Adipocyte (in vitro differentiated cells): ENCODE data around the gene ATP8A1.
"Not testable (repeated sequence)": the region's sequence is repeated elsewhere in the genome, so short reads cannot be mapped to it uniquely, and the experiment has no call there.

Experiments used
- DNase-seq: peaks from one replicate; pipeline ENCODE4 v3.0.0-alpha.2; 2015; ENCODE audit warnings: low read depth
- H3K27me3 ChIP-seq: replicated peaks from 2 replicates; pipeline ENCODE4 v1.7.0; 2013; ENCODE audit warnings: mild to moderate bottlenecking, low read length, moderate library complexity; ENCODE audit not compliant: control insufficient read depth, insufficient read depth
- H3K36me3 ChIP-seq: 2 replicates; pipeline ENCODE4 v1.7.0; 2013; ENCODE audit warnings: low read length, mild to moderate bottlenecking, moderate library complexity; ENCODE audit not compliant: control insufficient read depth, insufficient read depth, severe bottlenecking
- H3K4me1 ChIP-seq: 2 replicates; pipeline ENCODE4 v1.7.0; 2013; ENCODE audit warnings: mild to moderate bottlenecking, low read length, moderate library complexity; ENCODE audit not compliant: control insufficient read depth, insufficient read depth
- H3K4me3 ChIP-seq: 2 replicates; pipeline ENCODE4 v1.7.0; 2013; ENCODE audit warnings: mild to moderate bottlenecking, low read length, moderate library complexity
- H3K9ac ChIP-seq: 2 replicates; pipeline ENCODE4 v1.7.0; 2013; ENCODE audit warnings: mild to moderate bottlenecking, low read length, moderate library complexity
- H3K9me3 ChIP-seq: 2 replicates; pipeline ENCODE4 v1.7.0; 2013; ENCODE audit warnings: mild to moderate bottlenecking, low read length, moderate library complexity; ENCODE audit not compliant: control insufficient read depth

ATP8A1 gene

DNA sequence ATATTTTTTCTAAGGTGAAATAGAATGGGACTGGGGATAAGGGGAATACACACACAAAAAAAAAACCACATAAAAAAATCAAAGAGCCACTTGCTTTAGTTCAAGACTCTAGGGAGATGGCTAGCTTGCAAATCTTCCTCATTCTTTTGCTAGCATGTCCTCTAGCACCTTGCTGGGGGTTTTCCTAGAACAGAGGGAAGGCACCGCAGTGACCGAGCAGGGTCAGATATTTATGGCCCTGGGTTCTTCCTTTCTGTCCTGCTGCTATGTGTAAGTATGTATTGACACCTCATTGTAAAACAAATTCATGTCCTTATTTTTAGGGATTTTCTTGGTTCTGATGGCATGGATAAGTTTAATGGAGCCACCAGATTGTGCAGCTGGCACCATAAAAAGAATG, 178.4 kb downstream of the ATP8A1 start:
- DNase-seq, result no peak
- no peaks in the 10 kb centered on the region for H3K9me3 ChIP-seq
- no peak overlapping the region for H3K9ac ChIP-seq
- H3K4me3 ChIP-seq, result no peak overlapping the region
- H3K36me3 ChIP-seq, result no peaks in the 10 kb centered on the region
- H3K4me1 ChIP-seq, result peaks cover 12% of the 10 kb centered on the region
- no peaks in the 10 kb centered on the region for H3K27me3 ChIP-seq

DNA sequence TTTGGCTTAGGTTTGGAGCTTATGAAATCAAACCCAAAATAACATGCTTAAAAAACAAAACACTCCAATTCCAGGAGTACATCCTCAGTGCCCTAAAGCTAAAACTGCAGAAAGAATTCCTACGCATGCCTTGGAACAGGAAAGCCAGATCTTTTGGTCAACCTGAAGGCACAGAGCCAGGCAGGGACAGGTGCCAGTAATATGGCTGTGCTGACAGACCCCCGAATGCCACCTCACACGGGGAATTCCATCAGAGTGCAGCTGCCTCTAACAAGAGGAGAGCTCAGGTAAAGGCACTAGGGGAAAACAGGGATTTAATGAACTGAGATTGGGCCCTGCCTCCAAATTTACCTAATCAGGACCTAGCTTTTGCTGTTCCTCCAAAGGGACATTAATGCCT, 182.5 kb downstream of the ATP8A1 start:
- H3K27me3 ChIP-seq, result no peaks in the 10 kb centered on the region
- no peak for DNase-seq
- no peak overlapping the region for H3K4me3 ChIP-seq
- no peaks in the 10 kb centered on the region for H3K36me3 ChIP-seq
- no peaks in the 10 kb centered on the region for H3K9me3 ChIP-seq
- no peak overlapping the region for H3K9ac ChIP-seq
- no peaks in the 10 kb centered on the region for H3K4me1 ChIP-seq

DNA sequence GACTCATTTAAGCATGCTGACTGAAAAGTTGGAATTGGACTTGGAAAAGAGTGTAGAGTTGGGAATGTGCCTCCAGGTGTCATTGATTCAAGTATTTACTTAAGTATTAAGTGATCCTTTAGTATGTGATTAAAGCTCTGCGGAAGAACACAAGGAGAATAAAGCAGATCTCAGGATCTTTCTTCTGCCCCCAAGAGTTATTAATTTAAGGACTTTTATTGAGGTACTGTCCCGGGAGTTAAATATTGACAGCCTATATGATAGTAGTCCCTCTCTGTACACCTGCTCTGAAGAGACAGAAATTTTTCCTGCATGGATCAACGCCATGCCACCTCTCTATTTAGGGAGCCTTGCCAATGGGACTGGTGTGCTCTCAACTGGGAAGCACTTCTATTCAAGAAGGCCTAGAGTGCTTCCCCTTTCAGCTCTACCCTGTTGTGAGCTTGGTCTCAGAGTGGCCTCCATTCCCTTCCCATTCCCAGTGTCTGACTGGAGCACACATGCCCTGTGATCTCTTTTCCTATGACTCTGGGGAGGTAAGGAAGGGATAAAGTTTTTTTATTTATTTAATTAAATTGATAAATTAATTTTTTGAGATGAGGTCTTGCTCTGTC, 183.7 kb downstream of the ATP8A1 start:
- no peaks in the 10 kb centered on the region for H3K9me3 ChIP-seq
- no peak overlapping the region for H3K4me3 ChIP-seq
- no peak for DNase-seq
- H3K4me1 ChIP-seq, result no peaks in the 10 kb centered on the region
- no peaks in the 10 kb centered on the region for H3K36me3 ChIP-seq
- H3K27me3 ChIP-seq, result no peaks in the 10 kb centered on the region
- H3K9ac ChIP-seq, result no peak overlapping the region

DNA sequence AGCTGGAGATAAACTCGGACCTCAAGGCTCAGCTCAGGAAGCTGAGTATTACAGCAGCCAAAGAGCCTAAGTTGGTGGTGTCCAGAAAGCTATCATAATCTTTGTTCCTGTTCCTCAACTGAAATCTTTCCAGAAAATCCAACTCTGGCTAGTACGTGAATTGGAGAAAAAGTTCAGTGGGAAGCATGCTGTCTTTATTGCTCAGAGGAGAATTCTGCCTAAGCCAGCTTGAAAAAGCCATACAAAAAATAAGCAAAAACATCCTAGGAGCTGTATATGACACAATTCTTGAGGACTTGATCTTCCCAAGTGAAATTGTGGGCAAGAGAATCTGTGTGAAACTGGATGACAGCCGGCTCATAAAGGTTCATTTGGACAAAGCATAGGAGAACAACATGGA, 185.0 kb downstream of the ATP8A1 start:
- H3K9me3 ChIP-seq, result no peaks in the 10 kb centered on the region
- no peak overlapping the region for H3K9ac ChIP-seq
- no peak overlapping the region for H3K4me3 ChIP-seq
- no peaks in the 10 kb centered on the region for H3K36me3 ChIP-seq
- H3K4me1 ChIP-seq, result no peaks in the 10 kb centered on the region
- H3K27me3 ChIP-seq, result no peaks in the 10 kb centered on the region
- DNase-seq, result no peak

DNA sequence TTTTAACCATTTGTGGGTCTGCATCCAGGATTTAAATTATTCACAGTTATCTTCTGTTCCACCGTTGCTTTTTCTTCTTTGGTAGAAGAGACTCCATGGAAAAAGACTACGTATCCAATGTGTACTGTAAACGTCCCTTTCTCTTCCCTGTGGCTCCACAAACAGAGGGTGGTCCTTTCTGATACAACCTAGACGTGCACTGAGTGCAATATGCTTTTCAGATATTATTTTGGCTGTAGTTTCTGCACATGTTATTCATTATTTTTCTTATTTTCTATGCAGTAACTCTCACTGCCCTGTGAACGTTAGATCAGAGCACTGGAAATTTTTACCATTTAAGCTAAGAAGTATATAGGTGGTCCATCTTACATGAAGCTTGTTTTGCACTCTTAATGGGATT, 186.9 kb downstream of the ATP8A1 start:
- Histone ChIP-seq H3K36me3 (no peaks in the 10 kb centered on the region), H3K4me1 (no peaks in the 10 kb centered on the region), H3K9me3 (no peaks in the 10 kb centered on the region), H3K4me3 (no peak overlapping the region), H3K9ac (no peak overlapping the region), H3K27me3 (no peaks in the 10 kb centered on the region)
- DNase-seq, result no peak

DNA sequence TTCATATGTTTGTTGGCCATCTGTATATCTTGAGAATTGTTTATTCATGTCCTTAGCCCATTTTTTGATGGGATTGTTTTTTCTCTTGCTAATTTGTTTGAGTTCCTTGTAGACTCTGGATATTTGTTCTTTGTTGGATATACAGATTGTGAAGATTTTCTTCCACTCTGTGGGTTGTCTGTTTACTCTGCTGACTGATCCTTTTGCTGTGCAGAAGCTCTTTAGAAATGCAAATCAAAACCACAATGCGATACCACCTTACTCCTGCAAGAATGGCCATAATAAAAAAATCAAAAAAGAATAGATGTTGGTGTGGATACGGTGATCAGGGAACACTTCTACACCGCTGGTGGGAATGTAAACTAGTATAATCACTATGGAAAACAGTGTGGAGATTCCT, 189.1 kb downstream of the ATP8A1 start:
- H3K4me3 ChIP-seq, H3K36me3 ChIP-seq, H3K27me3 ChIP-seq, H3K4me1 ChIP-seq, H3K9me3 ChIP-seq, DNase-seq, H3K9ac ChIP-seq: not testable (repeated sequence)

DNA sequence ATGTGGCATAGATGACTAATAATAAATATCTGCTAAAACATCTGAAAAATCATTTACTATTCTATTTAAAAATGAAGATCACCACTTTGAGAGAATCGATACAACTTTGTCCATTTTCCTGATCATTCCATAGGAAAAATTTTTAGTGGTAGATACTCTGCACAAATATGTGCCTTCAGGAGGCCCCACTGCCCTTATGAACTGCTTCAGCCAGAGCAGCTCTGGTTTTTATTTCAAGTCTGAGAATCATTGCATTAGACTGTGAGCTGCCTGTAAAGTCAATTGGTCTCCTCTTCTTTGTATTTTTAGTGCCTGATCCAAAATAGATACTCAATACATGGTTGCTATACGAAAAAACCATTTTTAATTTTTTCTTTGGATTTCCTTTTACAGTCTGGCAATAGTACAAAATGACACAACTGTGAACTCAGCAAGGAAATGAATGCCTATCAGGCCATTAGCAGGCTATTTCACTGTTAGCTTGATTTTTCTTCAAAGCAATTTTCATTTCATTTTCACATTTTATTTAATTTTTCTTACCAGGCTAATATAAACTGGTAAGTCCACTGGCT, 190.5 kb downstream of the ATP8A1 start:
- Histone ChIP-seq H3K36me3 (no peaks in the 10 kb centered on the region), H3K27me3 (no peaks in the 10 kb centered on the region), H3K4me3 (no peak overlapping the region), H3K9ac (no peak overlapping the region), H3K9me3 (peaks cover 5% of the 10 kb centered on the region), H3K4me1 (no peaks in the 10 kb centered on the region)
- no peak for DNase-seq

DNA sequence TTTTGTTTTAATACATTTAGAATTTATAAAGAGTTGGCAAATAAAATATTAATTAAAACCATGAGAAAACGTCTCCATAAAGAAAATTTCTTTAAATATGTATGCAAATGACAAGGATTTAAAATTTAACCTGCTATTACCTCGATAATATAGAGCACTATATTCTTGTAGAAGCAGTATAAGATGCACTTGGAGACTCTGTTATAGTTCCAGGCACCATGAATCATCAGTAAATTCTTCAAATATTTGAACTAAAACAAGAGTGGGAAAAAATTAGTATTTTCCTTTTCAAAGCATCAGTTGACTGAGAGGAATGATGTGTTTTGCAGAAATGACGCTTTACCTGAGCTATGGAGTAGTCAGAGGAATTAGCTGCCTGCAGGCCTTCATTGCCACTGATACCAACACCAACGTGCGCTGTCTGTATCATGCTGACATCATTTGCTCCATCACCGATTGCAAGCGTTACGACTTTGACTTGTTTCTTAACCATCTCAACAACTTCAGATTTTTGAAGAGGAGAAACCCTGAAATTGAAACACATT, 192.3 kb downstream of the ATP8A1 start:
- no peak overlapping the region for H3K9ac ChIP-seq
- no peak for DNase-seq
- no peaks in the 10 kb centered on the region for H3K36me3 ChIP-seq
- H3K27me3 ChIP-seq, result no peaks in the 10 kb centered on the region
- no peak overlapping the region for H3K4me3 ChIP-seq
- peaks cover 9% of the 10 kb centered on the region for H3K9me3 ChIP-seq
- H3K4me1 ChIP-seq, result no peaks in the 10 kb centered on the region

DNA sequence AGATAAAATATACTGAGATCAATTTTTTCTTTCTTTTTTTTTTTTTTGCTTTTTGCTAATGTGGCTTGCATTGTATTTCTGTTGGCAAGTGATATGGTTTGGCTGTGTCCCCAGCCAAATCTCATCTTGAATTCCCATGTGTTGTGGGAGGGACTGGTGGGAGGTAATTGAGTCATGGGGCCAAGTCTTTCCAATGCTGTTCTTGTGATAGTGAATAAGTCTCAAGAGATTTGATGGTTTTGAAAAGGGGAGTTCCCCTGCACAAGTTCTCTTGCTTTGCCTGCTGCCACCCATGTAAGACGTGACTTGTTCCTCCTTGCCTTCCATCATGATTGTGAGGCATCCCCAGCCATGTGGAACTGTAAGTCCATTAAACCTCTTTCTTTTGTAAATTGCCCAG, 195.7 kb downstream of the ATP8A1 start:
- H3K9ac ChIP-seq, H3K4me3 ChIP-seq, DNase-seq, H3K27me3 ChIP-seq, H3K36me3 ChIP-seq, H3K4me1 ChIP-seq, H3K9me3 ChIP-seq: not testable (repeated sequence)

DNA sequence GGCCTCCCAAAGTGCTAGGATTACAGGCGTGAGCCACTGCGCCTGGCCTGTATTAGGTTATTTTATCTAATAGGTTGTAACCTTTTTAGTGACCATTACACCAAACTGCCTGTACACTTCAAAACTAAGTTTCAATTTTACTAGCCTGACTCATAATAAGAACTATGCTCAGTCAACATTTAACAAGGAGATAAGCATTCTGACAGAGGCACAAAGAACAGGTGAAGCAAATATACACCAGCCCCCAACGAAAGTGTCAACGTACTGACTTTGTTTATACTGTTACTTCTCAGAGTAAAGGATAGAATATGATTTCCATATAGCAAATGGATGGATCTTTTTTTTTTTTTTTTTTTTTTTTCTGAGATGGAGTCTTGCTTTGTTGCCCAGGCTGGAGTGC, 196.9 kb downstream of the ATP8A1 start:
- Histone ChIP-seq H3K27me3 (no peaks in the 10 kb centered on the region), H3K9me3 (peaks cover 9% of the 10 kb centered on the region), H3K36me3 (no peaks in the 10 kb centered on the region), H3K4me3 (no peak overlapping the region), H3K9ac (no peak overlapping the region), H3K4me1 (no peaks in the 10 kb centered on the region)
- DNase-seq, result no peak

DNA sequence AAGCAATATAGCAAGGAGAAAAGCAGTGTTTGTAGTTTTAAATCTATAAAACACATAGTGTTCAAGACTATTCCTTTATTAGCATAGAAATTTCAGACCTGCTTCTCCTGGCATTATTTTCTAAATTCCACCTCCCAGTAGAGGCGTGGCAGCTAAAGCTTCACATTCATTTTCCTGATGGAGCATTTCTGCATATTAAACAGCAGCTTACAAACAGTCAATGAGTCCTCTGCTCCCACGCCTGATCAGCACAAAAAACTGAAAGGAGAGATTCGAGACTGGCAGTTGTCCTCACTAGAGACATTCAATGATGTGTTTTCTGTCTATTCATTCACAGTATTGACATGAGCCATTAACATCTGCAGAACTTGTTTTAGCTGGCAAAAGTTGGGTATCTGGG, 198.2 kb downstream of the ATP8A1 start:
- Histone ChIP-seq H3K36me3 (no peaks in the 10 kb centered on the region), H3K27me3 (no peaks in the 10 kb centered on the region), H3K4me3 (no peak overlapping the region), H3K4me1 (no peaks in the 10 kb centered on the region), H3K9ac (no peak overlapping the region), H3K9me3 (peaks cover 9% of the 10 kb centered on the region)
- no peak for DNase-seq
